HL-60 (cell line): ENCODE data around the gene ABCC1.

Experiments used
- CTCF ChIP-seq: IDR thresholded peaks from one replicate; pipeline ENCODE4 v1.5.1; 2011; ENCODE audit warnings: low read length, control low read depth, inconsistent platforms; ENCODE audit not compliant: insufficient read depth
- POLR2AphosphoS5 ChIP-seq: IDR thresholded peaks from 2 replicates; pipeline ENCODE4 v1.6.1; 2012; ENCODE audit warnings: low read depth
- REST ChIP-seq: IDR thresholded peaks from 2 replicates; pipeline ENCODE4 v1.6.1; 2012; ENCODE audit warnings: low read depth; ENCODE audit not compliant: insufficient replicate concordance
- SPI1 ChIP-seq: IDR thresholded peaks from 2 replicates; pipeline ENCODE4 v1.6.1; 2012; ENCODE audit warnings: low read depth, mild to moderate bottlenecking, borderline replicate concordance

- TF ChIP-seq CTCF, result no peak
- no peak for TF ChIP-seq POLR2AphosphoS5
- no peak for TF ChIP-seq REST
- TF ChIP-seq SPI1, result no peak
These were observed 175.0 kb downstream of the ABCC1 start for GRCh38 chr16:16124438-16124837.
